MV-4-11 (cell line): Measurements from ENCODE around the gene RALGPS1.
"Not testable (repeated sequence)": the region's sequence is repeated elsewhere in the genome, so short reads cannot be mapped to it uniquely, and the experiment has no call there.

ENCODE experiments used
- DNase-seq: peaks from one replicate; lab custom pipeline; 2025; lab: John Stamatoyannopoulos, UW

RALGPS1 gene

DNA sequence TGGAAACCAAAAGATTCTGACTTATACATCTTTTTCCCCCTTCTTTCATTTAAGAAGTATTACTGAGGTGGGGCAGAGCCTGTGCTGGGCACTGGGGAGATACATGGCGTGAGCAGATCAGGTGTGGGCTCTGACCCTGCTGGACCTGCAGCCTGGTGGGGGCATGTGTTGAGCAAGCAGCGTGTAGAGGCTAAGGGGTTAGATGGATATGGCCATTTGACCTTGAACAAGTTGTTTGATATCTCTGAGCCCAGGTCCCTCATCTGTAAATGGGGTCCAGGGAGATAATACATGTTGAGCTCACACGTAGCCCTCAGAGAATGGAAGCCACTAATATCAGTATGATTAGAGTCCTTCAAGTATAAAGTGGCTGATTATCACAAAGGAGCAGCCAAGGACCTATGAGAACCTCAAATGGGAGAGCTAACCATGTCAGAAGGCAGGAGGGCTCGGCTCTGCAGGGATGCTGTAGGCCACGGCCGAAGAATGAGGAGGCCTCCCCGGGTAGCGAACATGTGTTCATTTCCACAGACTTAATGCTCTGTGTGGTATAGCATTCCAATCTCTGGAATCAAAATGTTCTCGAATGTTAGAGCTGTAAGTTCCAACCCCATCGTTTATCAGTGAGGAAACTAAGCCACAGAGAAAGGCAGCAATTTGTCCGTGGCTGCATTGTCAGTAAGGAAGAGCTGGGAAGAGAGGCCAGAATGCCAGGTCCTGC is 223.2 kb downstream of the RALGPS1 start:
- DNase-seq, result no peak

DNA sequence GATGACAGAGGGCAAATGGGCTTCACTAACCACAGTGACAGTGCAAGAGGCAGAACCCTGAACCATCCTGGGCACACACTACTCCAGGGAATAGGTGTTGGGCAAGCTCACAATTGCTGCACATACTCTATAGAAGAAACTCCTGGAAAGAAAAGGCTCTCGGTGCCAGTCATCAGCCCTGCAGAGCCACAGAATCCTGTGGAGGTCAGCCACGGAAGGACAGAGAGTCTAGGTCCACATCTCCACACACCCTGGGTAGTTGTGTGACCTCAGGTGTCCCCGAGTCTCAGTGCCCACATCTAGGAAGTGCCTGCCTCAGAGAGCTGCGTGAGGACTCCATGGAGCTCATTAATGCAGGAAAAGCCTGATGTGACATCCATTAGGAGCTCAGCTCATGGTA is 223.9 kb downstream of the RALGPS1 start:
- DNase-seq, result no peak

DNA sequence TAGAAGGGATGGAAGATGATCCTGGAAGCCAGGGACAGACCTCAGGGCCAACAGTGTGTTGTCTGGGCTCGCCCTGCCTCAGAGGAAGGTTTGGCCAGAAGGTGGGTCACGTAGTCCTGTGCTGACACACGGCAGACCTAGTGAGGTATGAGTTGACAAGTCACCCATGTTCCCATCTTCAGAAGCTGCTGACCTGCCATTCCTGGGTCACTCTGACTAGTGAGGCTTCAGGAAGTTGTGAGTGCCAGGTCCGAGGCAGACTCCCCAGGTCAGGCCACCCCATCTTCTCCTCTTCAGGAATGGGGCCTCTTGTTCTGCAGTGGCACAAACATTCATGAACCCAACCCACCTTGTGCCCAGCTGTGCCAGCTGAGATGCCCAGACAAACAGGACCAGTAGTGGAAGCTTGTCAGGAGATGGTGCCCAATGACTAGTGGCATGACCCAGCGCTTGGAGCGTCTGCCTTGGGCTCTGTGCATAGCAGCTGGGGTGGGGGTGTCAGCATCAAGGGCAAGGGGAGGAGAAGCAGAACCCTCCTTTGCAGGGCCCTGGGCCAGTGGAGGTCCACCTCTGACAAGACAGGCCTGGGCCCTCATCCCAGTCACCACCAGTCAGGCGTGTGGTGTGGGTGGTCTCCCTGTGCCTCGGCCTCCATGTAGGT is 224.6 kb downstream of the RALGPS1 start:
- DNase-seq, result no peak

DNA sequence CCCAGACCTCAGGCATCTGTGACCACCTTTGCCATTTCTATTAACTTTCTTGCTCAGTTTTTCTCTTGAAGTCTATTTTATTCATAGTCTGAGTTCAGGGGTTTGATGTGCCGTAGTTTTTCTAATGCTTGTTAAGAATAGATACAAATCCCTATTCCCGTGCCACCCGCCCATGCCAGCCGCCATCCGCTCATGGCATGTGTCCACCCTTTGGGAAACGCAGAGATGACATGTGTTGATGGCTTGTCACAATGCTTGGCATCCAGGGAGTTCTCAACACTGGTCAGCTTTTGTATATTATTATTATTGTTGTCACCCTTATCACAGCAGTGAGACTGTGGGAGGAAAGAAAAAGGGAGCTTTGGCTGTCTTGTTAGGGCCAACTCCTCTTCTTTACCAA is 225.2 kb downstream of the RALGPS1 start:
- no peak for DNase-seq

DNA sequence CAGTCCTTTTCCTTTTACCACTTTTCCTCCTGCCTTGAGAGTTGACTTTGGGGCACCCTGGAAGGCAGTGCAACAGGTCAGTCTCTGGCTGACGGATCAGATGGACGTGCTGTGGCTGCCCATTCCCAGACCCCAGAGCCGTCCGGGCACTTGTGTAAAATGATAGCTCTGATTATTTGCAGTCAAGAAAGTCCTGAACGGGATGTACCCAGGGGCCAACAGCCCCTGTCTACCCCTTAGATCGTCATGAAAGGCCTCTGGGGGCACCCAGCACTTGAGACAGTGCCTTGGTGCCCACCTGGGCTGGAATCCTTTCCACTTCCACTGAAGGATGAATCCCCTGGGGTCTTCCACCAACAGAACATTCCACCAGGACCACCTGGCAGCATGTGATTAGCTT is 225.6 kb downstream of the RALGPS1 start:
- no peak for DNase-seq

DNA sequence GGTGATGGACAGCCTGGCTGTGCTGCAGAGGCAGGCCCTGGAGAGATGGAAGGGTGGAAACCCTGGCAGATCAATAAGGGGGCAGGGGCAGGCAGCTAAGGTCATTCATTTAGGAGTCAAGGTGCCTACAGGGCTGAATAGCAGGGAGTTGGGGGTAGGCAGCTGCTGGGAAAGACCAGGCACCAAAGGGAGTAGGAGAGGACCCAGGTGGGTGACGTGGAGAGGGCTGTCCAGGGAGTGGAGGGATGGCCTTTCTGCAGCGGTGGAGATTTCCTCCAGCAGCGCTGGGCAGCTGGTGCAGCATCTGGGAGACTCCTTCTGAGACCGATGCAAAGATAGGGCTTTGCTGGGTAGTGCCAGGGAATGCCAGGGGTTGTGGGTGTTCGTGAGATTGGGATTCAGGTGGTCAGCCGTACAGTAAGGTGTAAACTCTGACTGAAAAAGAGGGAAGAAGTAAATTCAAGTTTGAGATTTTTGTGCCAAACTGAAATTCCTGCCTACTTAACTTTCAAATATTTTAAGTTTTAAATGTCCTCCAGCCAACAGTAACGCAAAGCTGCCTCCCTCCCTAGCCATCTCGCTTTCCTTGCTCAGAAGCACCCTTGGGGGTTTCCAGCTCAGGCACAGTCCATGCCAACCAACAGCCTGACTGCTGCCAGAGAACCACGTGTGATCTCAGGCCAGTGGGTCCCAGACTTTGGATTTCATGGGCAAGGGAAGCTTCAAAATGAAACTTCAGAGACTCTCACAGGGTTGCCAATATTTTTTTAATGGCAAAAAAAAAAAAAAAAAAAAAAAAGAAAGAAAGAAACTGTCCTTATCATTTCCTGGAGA is 226.5 kb downstream of the RALGPS1 start:
- no peak for DNase-seq

DNA sequence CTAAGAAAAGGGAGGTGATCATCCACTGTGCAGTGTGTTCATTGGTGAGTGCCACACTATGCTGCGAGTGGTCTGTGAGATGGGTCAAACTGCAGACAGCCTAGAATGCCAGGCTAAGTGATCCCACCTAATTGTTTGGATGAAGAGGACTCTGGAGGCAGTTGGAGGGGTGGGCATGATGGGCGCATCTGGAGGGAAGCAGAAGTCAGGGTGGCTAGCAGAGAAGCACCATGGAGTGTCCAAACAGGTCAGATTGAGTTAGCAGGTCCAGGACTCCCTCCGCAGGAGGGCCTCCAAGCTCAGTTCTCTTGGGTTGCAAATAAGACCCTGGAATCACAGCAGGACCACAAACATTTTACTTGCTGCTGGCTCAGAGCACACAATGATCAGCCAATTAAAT is 227.7 kb downstream of the RALGPS1 start:
- DNase-seq, result no peak

DNA sequence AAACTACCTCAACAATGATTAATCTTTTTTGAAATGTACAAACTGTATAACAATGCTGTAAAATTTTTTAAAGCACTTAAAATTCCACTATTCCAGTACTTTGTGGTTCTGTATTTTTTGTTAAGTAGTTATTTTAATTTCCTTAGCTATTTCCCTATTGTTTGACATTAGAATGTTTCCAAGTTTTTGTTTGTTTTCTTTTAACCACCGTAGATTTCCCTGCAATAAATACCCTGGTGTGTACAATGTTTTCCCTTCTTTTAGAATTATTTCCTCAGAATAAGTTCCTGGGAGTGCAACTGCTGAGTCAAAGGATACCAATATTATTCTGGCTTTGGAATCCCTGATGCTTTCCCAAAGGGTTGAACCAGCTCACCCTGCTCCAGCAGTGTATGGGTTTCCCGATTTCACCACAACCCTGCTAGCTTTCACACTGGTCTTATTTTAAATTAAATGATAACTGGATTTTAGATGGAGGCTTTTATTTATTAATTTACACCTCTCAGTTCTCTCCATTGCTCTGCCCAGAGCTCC is 228.4 kb downstream of the RALGPS1 start:
- DNase-seq, result no peak

DNA sequence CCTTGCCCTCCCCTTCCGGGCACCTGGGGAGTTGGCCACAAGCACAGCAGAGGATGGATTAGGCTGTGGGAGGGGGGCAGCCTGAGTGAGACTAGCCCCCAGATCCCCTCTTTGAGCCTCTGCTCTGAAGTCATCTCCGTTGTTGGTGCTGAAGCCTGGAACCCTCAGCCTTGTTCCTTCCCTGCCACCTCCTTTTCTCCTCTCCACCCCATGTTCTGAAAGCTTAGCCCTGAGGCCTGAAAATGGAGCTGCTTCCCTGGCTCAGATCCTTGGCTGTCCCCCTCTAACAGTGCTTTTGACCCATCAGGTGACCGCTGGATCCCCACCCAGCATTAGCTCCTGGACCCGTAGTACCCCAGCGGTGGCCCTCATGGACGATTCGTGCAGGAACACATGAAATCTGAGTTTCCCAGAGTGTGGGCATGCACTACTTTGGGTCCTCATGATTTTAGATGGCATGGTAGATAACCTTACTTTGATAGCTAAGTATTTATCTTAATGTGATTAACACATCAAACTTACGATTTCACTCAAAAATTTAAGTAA is 229.4 kb downstream of the RALGPS1 start:
- no peak for DNase-seq

DNA sequence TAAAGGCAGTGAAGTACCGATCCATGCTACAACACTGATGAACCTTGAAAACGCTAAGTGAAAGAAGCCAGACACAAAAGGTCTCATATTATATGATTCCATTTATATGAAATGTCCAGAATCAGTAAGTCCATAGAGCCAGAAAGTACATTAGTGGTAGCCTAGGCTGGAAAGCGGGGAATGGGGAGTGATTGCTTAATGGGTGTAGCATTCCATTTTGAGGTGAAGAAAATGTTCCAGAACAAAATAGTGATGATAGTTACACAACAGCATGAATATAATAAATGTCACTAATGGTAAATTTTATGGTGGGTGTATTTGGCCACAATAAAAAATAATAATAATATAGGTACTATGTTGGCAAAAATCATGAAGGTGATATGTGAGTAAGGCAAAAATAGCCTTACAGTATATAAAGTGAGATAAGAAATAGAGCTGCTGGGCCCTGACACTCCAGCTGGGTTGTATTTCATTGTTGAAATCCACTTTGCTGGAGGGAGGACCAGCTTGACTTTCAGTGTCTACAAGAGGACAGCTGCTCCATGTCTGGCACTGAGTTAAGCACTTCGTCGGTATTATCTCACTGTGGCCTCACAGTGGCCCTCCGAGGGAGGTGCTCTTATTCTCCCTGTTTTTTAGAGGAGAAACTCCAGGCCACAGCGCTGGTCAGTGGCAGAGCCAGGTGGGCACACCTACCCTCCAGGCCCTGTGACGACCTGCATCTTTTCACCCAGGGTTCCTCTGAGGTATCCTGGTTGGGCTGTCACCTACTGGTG is 230.3 kb downstream of the RALGPS1 start:
- no peak for DNase-seq

DNA sequence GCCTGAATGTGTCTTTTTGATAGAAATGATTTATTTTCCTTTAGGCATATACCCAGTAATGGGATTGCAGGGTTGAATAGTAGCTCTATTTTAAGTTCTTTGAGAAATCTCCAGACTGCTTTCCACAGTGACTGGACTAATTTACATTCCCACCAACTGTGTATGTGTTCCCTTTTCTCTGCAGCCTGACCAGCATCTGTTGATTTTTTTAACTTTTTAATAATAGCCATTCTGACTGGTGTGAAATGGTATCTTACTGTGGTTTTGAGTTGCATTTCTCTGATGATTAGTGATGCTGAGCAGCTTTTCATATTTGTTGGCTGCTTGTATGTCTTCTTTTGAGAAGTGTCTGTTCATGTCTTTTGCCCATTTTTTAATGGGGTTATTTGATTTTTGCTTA is 232.3 kb downstream of the RALGPS1 start:
- not testable (repeated sequence) for DNase-seq

DNA sequence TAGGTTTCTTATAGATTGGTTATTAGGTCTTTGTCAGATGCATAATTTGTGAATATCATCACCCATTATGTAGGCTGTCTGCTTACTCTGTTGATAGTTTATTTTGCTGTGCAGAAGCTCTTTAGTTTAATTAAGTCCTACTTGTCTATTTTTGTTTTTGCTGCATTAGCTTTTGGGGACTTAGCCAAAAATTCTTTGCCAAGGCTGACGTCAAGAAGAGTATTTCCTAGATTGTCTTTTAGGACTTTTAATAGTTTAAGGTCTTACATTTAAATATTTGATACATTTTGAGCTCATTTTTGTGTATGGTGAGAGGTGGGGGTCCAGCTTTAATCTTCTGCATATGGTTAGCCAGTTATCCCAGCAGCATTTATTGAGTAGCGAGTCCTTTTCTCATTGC is 232.7 kb downstream of the RALGPS1 start:
- DNase-seq, result no peak

DNA sequence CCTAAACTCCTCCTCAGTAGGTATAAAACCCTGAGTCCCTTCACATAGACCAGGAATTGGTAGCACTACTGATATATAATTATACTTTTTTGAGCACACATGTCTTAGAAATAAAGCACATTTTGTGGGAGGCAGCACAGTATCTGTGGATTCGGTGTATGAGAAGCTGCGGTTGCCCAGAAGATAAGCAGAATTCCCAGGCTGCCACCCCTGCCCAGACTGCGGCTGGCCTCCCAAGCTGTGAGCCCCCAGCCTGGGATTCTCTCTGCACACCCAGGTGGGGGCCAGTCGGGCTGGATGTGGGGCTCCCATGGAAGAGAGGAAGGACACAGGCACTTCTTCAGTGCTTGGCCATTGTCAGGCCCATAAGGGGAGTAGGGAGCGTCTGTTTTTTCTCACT is 233.4 kb downstream of the RALGPS1 start:
- DNase-seq, result no peak

DNA sequence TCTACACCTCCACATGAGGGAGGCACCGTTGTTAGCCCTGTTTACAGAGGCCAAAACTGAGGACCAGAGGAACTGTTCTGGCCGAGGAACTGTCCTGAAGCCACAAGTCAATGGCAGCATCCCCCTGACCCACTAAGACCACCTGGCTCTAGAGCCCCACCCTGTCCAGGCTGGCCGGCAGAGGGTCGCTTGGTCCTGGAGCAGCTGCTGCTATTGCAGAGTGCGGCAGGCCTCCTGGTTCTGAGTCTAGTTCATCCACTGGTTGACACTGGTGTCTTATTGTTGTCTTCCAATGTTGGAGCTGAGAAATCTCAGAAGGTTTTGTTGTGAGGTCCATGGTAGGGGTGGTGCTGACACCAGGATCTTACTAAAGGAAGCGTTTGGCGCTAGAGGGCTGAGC is 234.4 kb downstream of the RALGPS1 start:
- DNase-seq, result no peak

DNA sequence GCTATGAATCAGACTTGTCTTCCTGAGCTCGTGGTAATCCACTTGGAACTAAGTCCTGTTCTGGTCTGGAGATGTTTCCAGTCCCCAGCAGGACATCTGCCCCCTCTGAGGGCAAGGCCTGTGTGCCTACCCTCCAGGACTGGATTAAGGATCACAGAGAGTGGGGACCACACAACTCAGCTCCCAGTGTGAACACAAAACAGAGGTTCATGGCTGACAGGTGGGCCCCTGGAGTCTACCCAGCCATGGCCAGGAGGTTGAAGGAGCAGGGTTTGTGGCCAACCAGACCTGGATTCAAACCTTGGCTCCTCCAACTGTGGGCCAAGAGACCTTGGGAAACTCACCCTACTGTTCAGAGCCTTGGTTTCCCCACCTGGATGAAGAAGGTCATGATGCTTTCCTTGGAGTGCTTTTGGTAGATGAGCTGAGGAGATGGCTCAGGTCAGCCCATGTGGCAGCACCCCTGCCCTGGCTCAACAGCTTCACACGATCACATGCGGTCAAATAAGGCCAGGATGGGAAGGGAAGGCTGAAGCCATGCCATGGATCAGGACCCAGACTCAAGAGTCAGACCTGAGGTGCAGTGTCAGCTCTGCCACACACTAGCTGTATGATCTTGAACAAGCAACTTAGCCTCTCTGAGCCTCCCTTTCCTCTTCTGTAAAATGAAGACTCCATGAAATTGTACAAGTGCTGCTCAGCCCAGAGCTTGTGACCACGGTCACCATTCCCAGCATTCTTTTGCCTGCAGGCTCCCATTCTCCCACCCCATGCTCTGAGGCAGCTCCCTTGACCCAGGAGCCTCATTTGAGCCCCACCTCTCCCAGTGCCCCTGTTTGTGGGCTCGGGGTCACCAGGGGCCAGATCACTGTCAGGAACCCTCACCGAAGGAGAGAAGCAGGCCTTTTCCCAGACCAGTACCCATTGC is 235.1 kb downstream of the RALGPS1 start:
- no peak for DNase-seq

DNA sequence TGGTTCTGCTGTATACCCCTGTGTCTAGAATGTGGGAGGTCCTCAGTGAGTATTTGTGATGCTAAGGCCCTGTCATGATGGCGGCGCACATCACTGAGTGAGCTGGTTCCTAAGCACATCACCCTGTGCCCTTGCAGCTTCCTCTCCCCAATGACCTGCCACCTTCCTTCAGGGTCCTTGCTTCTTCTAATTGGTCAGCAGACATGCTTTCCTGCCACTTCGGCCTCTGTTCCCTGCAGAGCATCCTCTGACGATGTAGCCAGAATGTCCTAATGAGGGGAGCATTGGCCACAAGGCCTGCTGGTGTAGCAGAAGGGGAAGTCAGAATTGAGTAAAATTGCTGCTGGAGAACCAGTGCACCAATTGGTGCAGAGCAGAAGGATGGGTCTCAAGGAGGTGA is 238.9 kb downstream of the RALGPS1 start:
- peak; percentile 39 for DNase-seq

DNA sequence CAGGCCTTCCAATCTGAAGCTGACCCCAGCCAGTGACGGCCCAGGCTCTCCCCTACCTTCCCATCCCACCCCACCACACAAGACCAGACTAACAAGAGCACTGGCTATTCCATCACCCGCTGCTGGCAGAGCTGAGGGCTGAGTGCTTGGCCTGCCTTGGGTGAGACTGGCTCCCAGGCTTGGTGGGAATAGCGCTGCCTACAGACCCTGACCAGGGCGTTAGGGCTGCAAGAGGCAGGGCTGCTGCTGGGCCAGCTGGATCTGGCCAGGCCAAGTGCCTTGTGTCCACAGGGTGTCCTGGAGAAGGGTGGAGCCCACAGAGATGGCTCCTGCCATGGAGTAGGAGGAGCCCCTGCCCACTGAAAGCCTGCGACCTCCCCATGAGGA is 239.4 kb downstream of the RALGPS1 start:
- DNase-seq, result no peak

DNA sequence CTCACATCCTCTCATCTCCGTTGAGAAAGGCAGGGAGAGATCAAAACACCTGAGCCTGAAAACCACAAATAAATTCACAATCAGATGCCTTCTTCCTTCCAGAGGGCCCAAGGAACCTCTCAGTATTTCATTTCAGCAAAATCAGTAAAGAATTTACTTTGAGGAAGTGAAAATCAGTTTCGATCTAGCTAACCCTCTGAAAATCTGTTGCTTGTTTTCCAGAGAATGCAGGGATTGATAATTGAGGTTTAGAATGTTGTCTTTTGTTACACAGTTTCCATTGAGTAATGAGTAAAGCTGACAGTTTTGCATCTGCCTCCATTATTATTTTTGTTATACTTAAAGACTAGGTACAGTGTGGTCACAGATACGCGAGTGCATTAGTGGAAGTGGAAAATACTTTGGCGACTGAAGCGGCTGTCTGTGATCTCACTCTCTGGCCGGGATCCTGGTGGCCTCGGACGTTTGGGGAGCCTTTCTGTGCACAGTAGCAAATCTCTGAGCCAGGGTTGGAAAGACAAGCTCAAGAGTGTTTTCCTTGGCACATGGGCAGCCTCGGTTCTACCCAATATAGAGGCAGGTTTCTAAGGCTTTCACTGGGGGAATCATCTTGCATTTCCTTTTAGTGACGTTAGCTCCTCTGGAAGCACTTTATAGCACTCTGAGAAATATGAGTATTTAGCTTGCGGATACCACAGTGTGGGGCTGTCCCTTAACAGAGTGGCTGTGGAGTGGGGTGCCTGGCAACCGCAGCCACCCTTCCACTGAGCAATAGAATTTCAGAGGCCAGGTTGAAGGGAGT is 240.0 kb downstream of the RALGPS1 start:
- DNase-seq, result peak; percentile 77

DNA sequence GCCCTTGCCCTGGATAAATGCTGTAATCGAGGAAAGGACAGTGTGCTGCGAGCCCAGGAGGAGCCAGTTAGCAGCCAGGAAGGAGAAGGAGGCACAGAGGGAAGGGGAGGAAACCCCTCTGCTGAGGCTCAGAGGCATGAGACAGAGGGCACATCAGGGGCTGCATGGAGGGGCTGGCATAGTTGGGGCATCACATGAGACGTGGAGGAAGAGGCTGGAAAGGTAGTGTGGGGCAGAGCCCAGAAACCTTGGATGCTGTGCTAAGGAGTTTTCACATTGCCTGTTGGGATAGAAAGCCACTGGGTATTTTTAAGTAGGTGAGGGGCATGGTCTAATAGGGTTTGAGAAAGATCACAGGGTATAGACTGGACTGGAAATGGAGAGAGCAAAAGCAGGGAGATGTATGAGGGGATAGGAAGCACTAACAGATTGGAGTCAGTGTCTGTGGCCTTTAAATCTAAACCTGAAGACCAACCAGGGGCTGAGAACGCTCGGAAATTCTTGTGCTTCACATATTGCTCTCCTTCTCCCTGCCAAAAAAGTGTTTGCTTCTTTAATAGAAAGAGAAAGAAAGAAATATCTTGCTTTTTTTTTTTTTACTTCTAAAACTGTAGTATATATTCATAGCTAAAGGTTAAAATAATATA is 240.9 kb downstream of the RALGPS1 start:
- no peak for DNase-seq
